Measurements from ENCODE around the gene DLG5.

- no peak for TF ChIP-seq EZH2 (IDR thresholded peaks at IDR 0.05; ENCODE audit: borderline replicate concordance, insufficient read depth, low read depth, low read length, poor library complexity, severe bottlenecking)
- TF ChIP-seq CTCF (IDR thresholded peaks at IDR 0.05): no peak
Observed at GRCh38 chr10:77832238-77832637, 94.3 kb downstream of the DLG5 start.
